Endothelial cell (in vitro differentiated cells): Measurements from ENCODE around the gene ILKAP. TPM values are rescaled to one million over a fixed set of nuclear protein-coding genes. Genes with fewer than 3 reads are reported as not detected.

Experiments used
- DNase-seq: peaks from one replicate; pipeline ENCODE4 v3.0.0; 2021; ENCODE audit warnings: low spot score
- H3K27ac Mint-ChIP-seq: one replicate; pipeline ENCODE4 v1.8.0; 2021; ENCODE audit warnings: mixed read lengths, inconsistent platforms; ENCODE audit not compliant: unreplicated experiment
- H3K27me3 Mint-ChIP-seq: one replicate; pipeline ENCODE4 v1.8.0; 2021; ENCODE audit warnings: mild to moderate bottlenecking, moderate library complexity, mixed read lengths, inconsistent platforms; ENCODE audit not compliant: unreplicated experiment
- H3K36me3 Mint-ChIP-seq: one replicate; pipeline ENCODE4 v1.8.0; 2021; ENCODE audit warnings: mild to moderate bottlenecking, low read depth, mixed read lengths, inconsistent platforms; ENCODE audit not compliant: unreplicated experiment
- H3K4me1 Mint-ChIP-seq: one replicate; pipeline ENCODE4 v1.8.0; 2021; ENCODE audit warnings: mild to moderate bottlenecking, mixed read lengths, inconsistent platforms; ENCODE audit not compliant: unreplicated experiment
- H3K4me3 Mint-ChIP-seq: one replicate; pipeline ENCODE4 v1.8.0; 2021; ENCODE audit warnings: mild to moderate bottlenecking, mixed read lengths, inconsistent platforms; ENCODE audit not compliant: unreplicated experiment
- H3K9me3 Mint-ChIP-seq: one replicate; pipeline ENCODE4 v1.8.0; 2021; ENCODE audit warnings: mixed read lengths, inconsistent platforms; ENCODE audit not compliant: unreplicated experiment
- CTCF ChIP-seq: fragments of 200-600 bp; sonication (generic); IDR thresholded peaks from one replicate; pipeline ENCODE4 v1.5.0; 2021; ENCODE audit warnings: antibody characterized with exemption; ENCODE audit not compliant: unreplicated experiment
- total RNA-seq: library from RNA; stranded (reverse); fragmentation: NEBNext Ultra II Directional; extraction: Animal tissue kit (Norgen Biotek cat#: 25700); gene quantifications from one replicate; pipeline ENCODE4 v1.2.1, GENCODE V29; 2021; ENCODE audit not compliant: unreplicated experiment

ILKAP gene
- total RNA-seq, 1 donor from 2014 or later: 43.0 TPM

- TF ChIP-seq CTCF: no peak
- Mint-ChIP-seq H3K27me3 (peaks cover 4% of the 10 kb centered on the region), H3K36me3 (peaks cover 5% of the 10 kb centered on the region), H3K4me1 (no peaks in the 10 kb centered on the region), H3K4me3 (no peak overlapping the region), H3K9me3 (no peaks in the 10 kb centered on the region), H3K27ac (no peak overlapping the region)
- DNase-seq: no peak
Observed at GRCh38 chr2:238146884-238147544, 56.5 kb downstream of the ILKAP start.

GRCh38 chr2:238145851-238146250 is 57.6 kb downstream of the ILKAP start:
- DNase-seq: no peak
- Mint-ChIP-seq H3K9me3 (no peaks in the 10 kb centered on the region), H3K27ac (no peak overlapping the region), H3K36me3 (peaks cover 8% of the 10 kb centered on the region), H3K4me3 (no peak overlapping the region), H3K4me1 (peaks cover 3% of the 10 kb centered on the region), H3K27me3 (peaks cover 7% of the 10 kb centered on the region)
- no peak for TF ChIP-seq CTCF

- TF ChIP-seq CTCF: no peak
- Mint-ChIP-seq H3K36me3 (peaks cover 8% of the 10 kb centered on the region), H3K4me1 (peaks cover 3% of the 10 kb centered on the region), H3K4me3 (no peak overlapping the region), H3K9me3 (no peaks in the 10 kb centered on the region), H3K27me3 (peaks cover 9% of the 10 kb centered on the region), H3K27ac (no peak overlapping the region)
- DNase-seq: no peak
Observed at GRCh38 chr2:238145046-238145445, 58.4 kb downstream of the ILKAP start.

- peaks cover 8% of the 10 kb centered on the region for H3K36me3 Mint-ChIP-seq
- H3K27ac Mint-ChIP-seq: no peak overlapping the region
- DNase-seq: no peak
- peaks cover 9% of the 10 kb centered on the region for H3K27me3 Mint-ChIP-seq
- TF ChIP-seq CTCF: no peak
- peaks cover 3% of the 10 kb centered on the region for H3K4me1 Mint-ChIP-seq
- no peaks in the 10 kb centered on the region for H3K9me3 Mint-ChIP-seq
- no peak overlapping the region for H3K4me3 Mint-ChIP-seq
Observed at GRCh38 chr2:238144262-238144661, 59.2 kb downstream of the ILKAP start.

GRCh38 chr2:238143239-238143951 is 60.1 kb downstream of the ILKAP start:
- H3K36me3 Mint-ChIP-seq: peaks cover 8% of the 10 kb centered on the region
- H3K27me3 Mint-ChIP-seq: peaks cover 9% of the 10 kb centered on the region
- H3K27ac Mint-ChIP-seq: no peak overlapping the region
- H3K9me3 Mint-ChIP-seq: no peaks in the 10 kb centered on the region
- no peak for TF ChIP-seq CTCF
- peaks cover 3% of the 10 kb centered on the region for H3K4me1 Mint-ChIP-seq
- no peak for DNase-seq
- H3K4me3 Mint-ChIP-seq: no peak overlapping the region
